Endothelial cell of umbilical vein (primary cell): ENCODE measurements around the gene PRSS21. TPM values are rescaled to one million over a fixed set of nuclear protein-coding genes. Genes with fewer than 3 reads are reported as not detected.

ENCODE experiments used
- BruUV-seq: library from RNA; stranded (reverse); fragments of 400-500 nt; replicated peaks from 2 replicates; lab custom pipeline; 2021; lab: Mats Ljungman, UMichigan
- CTCF ChIA-PET: fragments of 300-600, 350-600 bp; sonication (Branson Sonifier 250); formaldehyde crosslinking; loops from one replicate; lab custom pipeline; 2021; ENCODE audit warnings: antibody characterized with exemption, inconsistent platforms; lab: Charles Lee
- POLR2A ChIA-PET: fragments of 300-600, 350-600 bp; sonication (Branson Sonifier 250); formaldehyde crosslinking; loops from one replicate; lab custom pipeline; 2021; ENCODE audit warnings: antibody characterized with exemption, inconsistent platforms; lab: Charles Lee
- DNase-seq: peaks from one replicate; pipeline ENCODE4 v3.0.0-alpha.2; 2011; ENCODE audit warnings: low read depth, low spot score
- FAIRE-seq: peaks from 2 replicates; lab custom pipeline; 2011; peaks lifted over from hg19 to GRCh38; lab: Jason Lieb, UNC
- H2AFZ ChIP-seq: 2 replicates; pipeline ENCODE4 v1.6.0; 2012; ENCODE audit warnings: low read depth, low read length, control low read depth, inconsistent platforms
- H3K27ac ChIP-seq: 2 replicates; pipeline ENCODE4 v1.5.1; 2011; ENCODE audit warnings: low read depth, mild to moderate bottlenecking, control low read depth, low read length, moderate library complexity; ENCODE audit not compliant: insufficient read depth
- H3K27me3 ChIP-seq, 2 experiments: 2 replicates each; pipeline versions ENCODE4 v1.6.0 to v1.6.1; 2011; ENCODE audit warnings: low read length in 2 of 2, mixed read lengths in 1 of 2; ENCODE audit not compliant: control insufficient read depth in 2 of 2, insufficient read depth in 2 of 2
- H3K36me3 ChIP-seq, 2 experiments: 2 replicates in 1 of 2; 3 replicates in 1 of 2; pipeline ENCODE4 v1.5.1; 2011; ENCODE audit warnings: low read length in 2 of 2, mild to moderate bottlenecking in 1 of 2, moderate library complexity in 1 of 2; ENCODE audit not compliant: control insufficient read depth in 2 of 2, insufficient read depth in 2 of 2; ENCODE audit errors: extremely low read depth in 1 of 2
- H3K4me1 ChIP-seq: 3 replicates; pipeline ENCODE4 v1.5.1; 2011; ENCODE audit warnings: mild to moderate bottlenecking, low read length; ENCODE audit not compliant: control insufficient read depth, insufficient read depth; ENCODE audit errors: extremely low read depth
- H3K4me2 ChIP-seq: 2 replicates; pipeline ENCODE4 v1.6.1; 2011; ENCODE audit warnings: low read length, control low read depth, mixed read lengths; ENCODE audit not compliant: insufficient read depth
- H3K4me3 ChIP-seq, 3 experiments: fragments of 200-600 bp in 1 of 3; sonication (generic), shearing (Covaris generic) in 1 of 3; replicated peaks in 1 of 3; 2 replicates each; pipeline ENCODE4 v1.5.1; 2011 to 2016; ENCODE audit warnings: control low read depth in 3 of 3, low read length in 3 of 3, mild to moderate bottlenecking in 2 of 3, inconsistent platforms in 1 of 3, low read depth in 1 of 3, moderate library complexity in 1 of 3; ENCODE audit not compliant: insufficient read depth in 1 of 3
- H3K79me2 ChIP-seq: 2 replicates; pipeline ENCODE4 v1.6.0; 2012; ENCODE audit warnings: low read length, inconsistent platforms; ENCODE audit not compliant: control insufficient read depth, insufficient read depth
- H3K9ac ChIP-seq: replicated peaks from 2 replicates; pipeline ENCODE3; 2011; ENCODE audit warnings: low read length, control low read depth; ENCODE audit not compliant: insufficient read depth; ENCODE audit errors: extremely low read depth
- H3K9me1 ChIP-seq: replicated peaks from 3 replicates; pipeline ENCODE4 v1.6.0; 2011; ENCODE audit warnings: mild to moderate bottlenecking, low read length; ENCODE audit not compliant: control insufficient read depth, insufficient read depth; ENCODE audit errors: extremely low read depth
- H3K9me3 ChIP-seq: replicated peaks from 2 replicates; pipeline ENCODE4 v1.5.1; 2012; ENCODE audit warnings: low read length, inconsistent platforms; ENCODE audit not compliant: control insufficient read depth, insufficient read depth
- H4K20me1 ChIP-seq: replicated peaks from 2 replicates; pipeline ENCODE3; 2011; ENCODE audit warnings: mild to moderate bottlenecking, low read length; ENCODE audit not compliant: control insufficient read depth, insufficient read depth; ENCODE audit errors: extremely low read depth
- CTCF ChIP-seq, 2 donors: IDR thresholded peaks; 1 replicate in 1 of 2; 2 replicates in 1 of 2; pipeline ENCODE4 v1.5.1; 2011; ENCODE audit warnings: low read length in 2 of 2, mild to moderate bottlenecking in 2 of 2, moderate library complexity in 2 of 2, control low read depth in 1 of 2, inconsistent platforms in 1 of 2, low read depth in 1 of 2; ENCODE audit not compliant: insufficient read depth in 1 of 2; ENCODE audit errors: extremely low read depth in 1 of 2
- EZH2 ChIP-seq: IDR thresholded peaks from 2 replicates; pipeline ENCODE4 v1.6.1; 2012; ENCODE audit warnings: borderline replicate concordance, low read depth, mild to moderate bottlenecking, moderate library complexity, low read length, inconsistent platforms; ENCODE audit not compliant: severe bottlenecking
- FOS ChIP-seq: IDR thresholded peaks from 2 replicates; pipeline ENCODE4 v1.6.1; 2011; ENCODE audit warnings: mild to moderate bottlenecking, low read length, moderate library complexity, borderline replicate concordance; ENCODE audit not compliant: insufficient read depth
- GATA2 ChIP-seq: IDR thresholded peaks from 2 replicates; pipeline ENCODE4 v1.7.0; 2011; ENCODE audit warnings: low read depth, mild to moderate bottlenecking, moderate library complexity, mixed read lengths, low read length; ENCODE audit not compliant: insufficient read length, insufficient read depth
- JUN ChIP-seq: IDR thresholded peaks from 2 replicates; pipeline ENCODE4 v1.6.1; 2011; ENCODE audit warnings: borderline replicate concordance, low read depth; ENCODE audit not compliant: insufficient read length, insufficient read depth
- MAX ChIP-seq: IDR thresholded peaks from 2 replicates; pipeline ENCODE4 v1.6.1; 2011; ENCODE audit not compliant: insufficient read depth, insufficient read length
- MYC ChIP-seq: IDR thresholded peaks from one replicate; pipeline ENCODE4 v1.6.1; 2011; ENCODE audit warnings: mild to moderate bottlenecking, low read depth, low read length
- POLR2A ChIP-seq: IDR thresholded peaks from 2 replicates; pipeline ENCODE4 v1.6.1; 2012; ENCODE audit warnings: low read depth, mild to moderate bottlenecking, control low read depth, low read length
- POLR2AphosphoS5 ChIP-seq: IDR thresholded peaks from 2 replicates; pipeline ENCODE4 v1.6.1; 2012; ENCODE audit warnings: low read depth, mild to moderate bottlenecking, control low read depth, low read length, moderate library complexity; ENCODE audit not compliant: insufficient read depth
- dilution Hi-C: fragments of 300-500 bp; cut with MboI; formaldehyde crosslinking; loops from one replicate; pipeline ENCODE4 v1.15.0; 2019; ENCODE audit warnings: low sequenced_read_pairs; ENCODE audit not compliant: extremely low pct_ligation_motif_present
- intact Hi-C: fragments of 100-400 bp; cut with micrococcal nuclease; formaldehyde crosslinking; loops from one replicate; pipeline ENCODE4 v1.10.0; 2022
- polyA plus RNA-seq, 4 experiments: library from polyadenylated mRNA; depleted of rRNA in 3 of 4; stranded (reverse) in 3 of 4; unstranded in 1 of 4; fragments of >200 nt; gene quantifications; 2 replicates each; pipeline versions ENCODE4 v1.2.1 to v1.2.3, GENCODE V29; 2011 to 2012; ENCODE audit warnings: missing spikeins in 1 of 4
- total RNA-seq: library from RNA; stranded (reverse); gene quantifications from 2 replicates; pipeline ENCODE4 v1.2.3, GENCODE V29; 2021

PRSS21 gene
- total and polyA plus RNA-seq, 2 donors (not counting 3 experiments of a cell fraction or from before 2014, with no cell fraction given), result 0.28 TPM; not detected in 1

- DNase-seq, result no peak
- CTCF ChIA-PET, result no interaction called here
- Histone ChIP-seq H3K27me3 (peaks cover 0 to 13% of the 10 kb centered on the region in 2 experiments), H3K4me3 (no peak overlapping the region), H2AFZ (no peak overlapping the region), H3K27ac (no peak overlapping the region), H3K79me2 (no peaks in the 10 kb centered on the region), H3K9me3 (no peaks in the 10 kb centered on the region), H3K9me1 (no peaks in the 10 kb centered on the region), H3K4me2 (no peak overlapping the region), H3K4me1 (no peaks in the 10 kb centered on the region), H3K9ac (no peak overlapping the region), H3K36me3 (no peaks in the 10 kb centered on the region), H4K20me1 (no peaks in the 10 kb centered on the region)
- BruUV-seq, result no TSS peak
- dilution Hi-C loops (no loop called here), intact Hi-C loops (no loop called here)
- POLR2A ChIA-PET, result no interaction called here
- FAIRE-seq, result no peak
- TF ChIP-seq POLR2A, result no peak
- TF ChIP-seq CTCF (IDR thresholded peaks at IDR 0.05; ENCODE audit: extremely low read depth in 1 of 2, insufficient read depth in 1 of 2, low read depth in 1 of 2, low read length in 2 of 2), result no peak
- TF ChIP-seq GATA2, result no peak
- no peak for TF ChIP-seq POLR2AphosphoS5
- no peak for TF ChIP-seq MYC
- no peak for TF ChIP-seq JUN
- no peak for TF ChIP-seq FOS
- TF ChIP-seq MAX, result no peak
- TF ChIP-seq EZH2, result no peak
These were observed 7.8 kb upstream of the PRSS21 start for GRCh38 chr16:2809149-2809760.
